ENCODE data around the gene ACTC1.

ACTC1 gene

DNA sequence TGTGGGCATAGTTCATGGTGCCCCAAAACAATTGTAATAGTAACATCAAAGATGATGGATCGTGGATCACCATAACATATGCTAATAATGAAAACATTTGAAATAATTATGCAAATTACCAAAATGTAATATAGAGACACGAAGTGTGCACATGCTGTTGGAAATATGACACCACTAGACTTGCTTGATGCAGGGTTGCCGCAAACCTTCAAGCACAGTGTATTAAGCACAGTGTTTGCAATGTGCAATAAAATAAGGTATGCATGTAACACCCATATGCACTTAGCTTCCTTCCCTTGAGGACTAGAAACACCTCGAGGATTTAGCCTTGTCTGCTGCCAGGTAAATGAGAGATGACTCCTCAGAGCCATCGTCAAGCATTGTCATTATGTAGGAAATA is 29.6 kb downstream of the ACTC1 start:
- DNase-seq (no peak), ATAC-seq (replicated peaks) (no peak)
- H3K4me3 Mint-ChIP-seq, result no peak overlapping the region
- H3K4me1 Mint-ChIP-seq (ENCODE audit: low read depth in 2 of 2), result no peaks in the 10 kb centered on the region
- H3K27ac Mint-ChIP-seq, result no peak overlapping the region
- peaks cover 19 to 34% of the 10 kb centered on the region in 2 donors for H3K27me3 Mint-ChIP-seq
- no peaks in the 10 kb centered on the region for H3K9me3 Mint-ChIP-seq
- H3K36me3 Mint-ChIP-seq (ENCODE audit: insufficient read depth), result no peaks in the 10 kb centered on the region

DNA sequence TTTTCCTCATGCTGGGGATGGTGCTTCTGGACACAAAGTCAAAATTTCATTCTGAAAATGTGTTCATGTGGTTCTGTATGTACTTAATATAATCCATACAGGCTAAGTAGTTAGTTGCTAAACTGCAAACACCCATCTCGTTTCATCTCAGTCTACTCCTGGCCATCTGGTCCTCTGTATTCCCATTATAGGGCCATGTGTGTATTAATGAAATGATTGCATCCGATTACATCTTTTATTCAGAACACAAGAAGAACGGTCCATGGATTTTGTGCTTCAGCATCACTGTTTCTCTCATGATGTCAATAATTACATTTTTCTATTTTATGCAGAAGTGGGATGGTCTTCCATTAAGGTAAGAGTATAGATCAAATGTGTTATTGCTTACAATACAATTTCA is 34.4 kb downstream of the ACTC1 start:
- H3K36me3 Mint-ChIP-seq (ENCODE audit: insufficient read depth), result no peaks in the 10 kb centered on the region
- no peak for DNase-seq
- peaks cover 53 to 63% of the 10 kb centered on the region in 2 donors for H3K27me3 Mint-ChIP-seq
- no peak overlapping the region for H3K4me3 Mint-ChIP-seq
- ATAC-seq (replicated peaks), result no peak
- H3K27ac Mint-ChIP-seq, result no peak overlapping the region
- no peaks in the 10 kb centered on the region for H3K9me3 Mint-ChIP-seq
- no peaks in the 10 kb centered on the region for H3K4me1 Mint-ChIP-seq (ENCODE audit: low read depth in 2 of 2)

DNA sequence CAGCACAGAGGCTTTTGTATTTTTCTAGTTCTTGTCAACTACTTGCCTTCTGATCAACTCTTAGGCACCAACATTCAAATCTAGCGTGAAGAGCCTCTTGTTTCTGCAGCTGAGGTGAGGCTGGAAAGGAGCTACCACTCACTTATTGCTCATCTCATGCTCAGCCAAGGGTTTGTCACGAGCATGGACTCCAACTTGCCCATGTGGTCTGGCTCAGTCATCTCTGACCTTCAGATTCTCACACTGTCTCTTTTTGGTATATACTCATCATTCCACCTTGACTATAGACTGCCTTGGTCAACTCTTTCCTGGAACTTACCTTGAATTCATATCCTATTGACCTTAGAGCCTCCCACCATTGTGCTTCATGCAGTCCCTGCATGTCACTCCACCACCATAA is 35.4 kb downstream of the ACTC1 start:
- no peak overlapping the region for H3K4me3 Mint-ChIP-seq
- H3K36me3 Mint-ChIP-seq (ENCODE audit: insufficient read depth), result no peaks in the 10 kb centered on the region
- ATAC-seq (replicated peaks) (no peak), DNase-seq (no peak)
- H3K4me1 Mint-ChIP-seq (ENCODE audit: low read depth in 2 of 2), result peaks cover 0 to 2% of the 10 kb centered on the region in 2 donors
- H3K9me3 Mint-ChIP-seq, result no peaks in the 10 kb centered on the region
- peaks cover 61 to 73% of the 10 kb centered on the region in 2 donors for H3K27me3 Mint-ChIP-seq
- no peak overlapping the region for H3K27ac Mint-ChIP-seq

DNA sequence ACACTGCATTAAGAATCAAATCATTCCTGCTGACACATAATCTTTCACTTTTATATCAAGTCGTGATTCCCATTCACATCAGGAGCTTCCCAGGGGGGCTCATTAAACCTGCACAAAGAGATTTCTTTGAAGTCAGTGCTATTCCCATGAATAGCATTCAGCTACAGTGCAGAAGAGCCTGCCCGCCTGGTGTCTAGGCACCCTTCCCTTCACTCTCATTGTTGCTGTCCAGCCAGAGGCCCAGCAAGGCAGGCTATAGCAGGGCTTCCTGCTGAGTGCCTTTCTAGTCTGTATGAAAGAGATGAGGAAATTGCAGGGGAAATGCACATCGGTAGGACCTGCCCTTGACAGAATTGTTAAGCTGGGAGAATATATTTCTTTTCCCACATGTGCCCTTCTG is 36.0 kb downstream of the ACTC1 start:
- Mint-ChIP-seq H3K36me3 (ENCODE audit: insufficient read depth) (no peaks in the 10 kb centered on the region), H3K27ac (no peak overlapping the region), H3K4me3 (no peak overlapping the region), H3K4me1 (ENCODE audit: low read depth in 2 of 2) (peaks cover 0 to 2% of the 10 kb centered on the region in 2 donors), H3K9me3 (no peaks in the 10 kb centered on the region), H3K27me3 (peaks cover 62 to 76% of the 10 kb centered on the region in 2 donors)
- no peak for ATAC-seq (replicated peaks)
- DNase-seq, result no peak

DNA sequence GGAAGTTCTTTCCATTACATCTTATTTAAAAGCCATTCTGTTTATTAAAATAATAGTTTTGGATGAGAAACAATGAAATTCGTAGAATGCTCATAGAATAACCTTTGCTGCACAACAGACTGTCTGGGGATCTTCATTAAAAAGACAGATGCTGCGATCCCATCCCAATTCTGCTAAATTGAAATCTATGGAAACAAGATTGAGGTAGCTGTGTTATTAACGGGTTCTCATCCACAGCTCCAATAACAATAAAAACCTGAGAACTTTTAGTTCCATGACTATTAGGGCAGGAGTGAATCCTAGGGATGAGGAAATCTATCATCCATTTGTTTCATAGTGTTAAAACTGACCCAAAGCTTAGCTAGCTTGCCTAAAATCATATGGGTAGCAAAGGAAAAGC is 38.1 kb downstream of the ACTC1 start:
- ATAC-seq (replicated peaks) (no peak), DNase-seq (no peak)
- H3K27me3 Mint-ChIP-seq, result peaks cover 74 to 84% of the 10 kb centered on the region in 2 donors
- H3K9me3 Mint-ChIP-seq, result no peaks in the 10 kb centered on the region
- H3K27ac Mint-ChIP-seq, result no peak overlapping the region
- H3K36me3 Mint-ChIP-seq (ENCODE audit: insufficient read depth), result no peaks in the 10 kb centered on the region
- H3K4me3 Mint-ChIP-seq, result no peak overlapping the region
- peaks cover 0 to 2% of the 10 kb centered on the region in 2 donors for H3K4me1 Mint-ChIP-seq (ENCODE audit: low read depth in 2 of 2)

DNA sequence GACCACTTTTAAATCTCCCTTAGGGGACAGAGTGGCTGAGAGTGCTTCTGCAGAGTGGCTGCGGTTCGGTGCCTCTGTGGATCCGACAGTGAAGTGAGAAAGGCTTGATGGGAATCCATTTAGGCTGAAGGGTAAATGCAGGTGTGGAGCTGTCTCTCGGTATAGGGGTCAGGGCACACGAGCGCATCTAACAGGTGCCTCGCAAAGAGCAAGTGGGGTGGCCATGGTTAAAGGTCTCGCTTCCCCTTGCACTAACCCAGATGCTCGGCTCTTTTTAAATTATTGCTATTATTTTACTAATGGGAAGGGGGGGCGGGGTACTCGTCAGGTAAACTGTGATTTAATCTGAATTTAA is 40.0 kb downstream of the ACTC1 start:
- Mint-ChIP-seq H3K36me3 (ENCODE audit: insufficient read depth) (no peaks in the 10 kb centered on the region), H3K27ac (no peak overlapping the region), H3K27me3 (peaks cover 74 to 91% of the 10 kb centered on the region in 2 donors), H3K4me1 (ENCODE audit: low read depth in 2 of 2) (peaks cover 0 to 2% of the 10 kb centered on the region in 2 donors), H3K9me3 (no peaks in the 10 kb centered on the region), H3K4me3 (no peak overlapping the region)
- ATAC-seq (replicated peaks) (no peak), DNase-seq (no peak)

DNA sequence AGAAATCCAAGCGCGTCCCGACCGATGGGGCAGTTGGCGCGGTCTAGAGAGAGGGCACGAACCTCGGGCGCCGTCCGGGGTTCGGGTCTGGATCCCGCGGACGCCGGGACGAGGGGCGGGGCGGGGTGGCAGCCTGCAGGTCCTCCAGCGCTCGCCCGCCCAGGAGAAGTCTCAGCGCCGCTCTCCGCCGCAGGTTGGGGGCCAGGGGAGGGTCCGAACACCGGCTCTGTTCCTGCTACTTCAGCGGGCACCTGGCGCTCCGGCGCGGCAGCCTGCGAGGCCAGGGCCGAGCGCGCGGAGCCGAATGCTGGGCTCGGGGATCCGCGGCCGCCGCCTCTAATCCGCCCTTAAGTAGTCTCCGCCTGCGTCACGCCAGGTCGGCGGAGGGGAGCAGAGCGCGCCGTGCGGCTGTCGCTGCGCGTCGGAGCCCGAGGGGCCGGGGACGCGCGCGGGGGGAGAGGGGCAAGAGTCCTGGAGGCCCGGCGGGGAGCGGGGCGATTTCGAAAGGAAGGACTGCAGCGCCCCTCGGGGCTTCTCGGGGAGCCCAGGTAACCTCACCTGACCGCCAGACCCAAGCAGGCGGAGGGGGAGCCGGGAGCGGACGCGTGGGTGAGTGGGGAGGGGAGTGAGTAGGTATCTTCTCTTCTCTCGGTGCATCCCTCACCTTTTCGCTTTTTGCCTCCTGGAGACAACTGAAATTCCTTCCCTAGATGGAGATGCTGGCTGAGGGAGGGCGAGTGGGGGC is 40.5 kb downstream of the ACTC1 start, which contains the start of gene GJD2:
GJD2 (minus strand) TSS at position 325 of the 745 bp plus-strand sequence. CDS start 510 bp downstream, outside the sequence.
- Mint-ChIP-seq H3K36me3 (ENCODE audit: insufficient read depth) (no peaks in the 10 kb centered on the region), H3K27me3 (peaks cover 69 to 91% of the 10 kb centered on the region in 2 donors), H3K9me3 (no peaks in the 10 kb centered on the region), H3K4me1 (ENCODE audit: low read depth in 2 of 2) (peaks cover 0 to 2% of the 10 kb centered on the region in 2 donors), H3K27ac (no peak within 1 kb of the TSS), H3K4me3 (peak within 1 kb of the TSS in 1 of 2 donors; percentile 69)
- DNase-seq, result no peak
- ATAC-seq (replicated peaks), result no peak

DNA sequence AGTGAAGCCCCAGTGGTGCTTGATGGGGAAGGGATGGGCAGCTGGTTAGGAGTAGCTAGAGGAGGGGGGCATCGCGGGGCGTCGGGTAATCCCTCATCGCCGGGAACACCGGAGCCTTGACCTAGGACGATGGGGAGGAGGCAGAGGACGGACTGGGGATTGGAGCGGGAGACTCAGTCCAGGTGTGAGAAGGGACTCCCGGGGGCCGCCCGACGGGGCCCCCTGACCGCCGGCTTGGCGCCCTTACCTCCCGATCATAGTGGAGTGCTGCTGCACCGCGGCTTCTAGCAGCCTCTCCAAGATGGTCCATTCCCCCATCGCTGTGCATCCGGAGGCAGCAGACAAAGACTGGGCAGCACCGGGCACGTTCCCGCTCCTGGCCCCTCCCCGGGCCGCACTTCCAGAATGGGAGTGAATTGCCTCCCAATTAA is 41.2 kb downstream of the ACTC1 start:
- Mint-ChIP-seq H3K27ac (no peak overlapping the region), H3K27me3 (peaks cover 65 to 91% of the 10 kb centered on the region in 2 donors), H3K36me3 (ENCODE audit: insufficient read depth) (no peaks in the 10 kb centered on the region), H3K9me3 (no peaks in the 10 kb centered on the region), H3K4me3 (peak overlapping the region in 1 of 2 donors; percentile 69), H3K4me1 (ENCODE audit: low read depth in 2 of 2) (peaks cover 0 to 2% of the 10 kb centered on the region in 2 donors)
- DNase-seq (no peak), ATAC-seq (replicated peaks) (no peak)

DNA sequence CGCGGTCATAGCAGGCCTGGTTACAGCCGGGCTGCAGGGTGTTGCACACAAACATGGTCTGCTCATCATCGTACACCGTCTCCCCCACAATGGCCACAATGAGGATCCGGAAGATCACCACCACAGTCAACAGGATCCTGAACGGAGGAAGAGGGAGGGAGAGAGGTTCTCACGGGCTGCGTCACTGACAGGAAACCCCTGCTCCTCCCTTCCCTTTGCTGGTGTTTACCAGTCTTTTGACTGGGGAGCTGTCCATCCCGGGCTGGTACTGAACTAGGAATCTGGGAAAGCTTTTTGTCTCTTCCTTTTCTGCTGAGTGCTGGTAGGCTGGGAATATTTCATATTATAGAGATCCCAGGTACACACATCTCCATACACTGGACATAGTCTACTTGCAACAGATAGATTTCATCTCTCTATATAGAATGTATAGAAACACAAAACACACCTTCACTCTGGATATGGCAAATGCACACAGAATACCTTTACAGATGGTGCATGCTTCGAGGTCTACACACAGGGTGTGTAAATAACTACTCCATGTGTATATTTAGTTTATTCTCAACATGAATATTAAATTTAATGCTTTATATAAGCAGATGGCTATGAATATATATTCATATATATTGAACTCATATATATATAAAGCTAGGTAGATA is 42.0 kb downstream of the ACTC1 start:
- no peaks in the 10 kb centered on the region for H3K9me3 Mint-ChIP-seq
- H3K4me3 Mint-ChIP-seq, result no peak overlapping the region
- no peak overlapping the region for H3K27ac Mint-ChIP-seq
- peaks cover 63 to 91% of the 10 kb centered on the region in 2 donors for H3K27me3 Mint-ChIP-seq
- peaks cover 0 to 2% of the 10 kb centered on the region in 2 donors for H3K4me1 Mint-ChIP-seq (ENCODE audit: low read depth in 2 of 2)
- ATAC-seq (replicated peaks), result no peak
- no peaks in the 10 kb centered on the region for H3K36me3 Mint-ChIP-seq (ENCODE audit: insufficient read depth)
- DNase-seq, result no peak

DNA sequence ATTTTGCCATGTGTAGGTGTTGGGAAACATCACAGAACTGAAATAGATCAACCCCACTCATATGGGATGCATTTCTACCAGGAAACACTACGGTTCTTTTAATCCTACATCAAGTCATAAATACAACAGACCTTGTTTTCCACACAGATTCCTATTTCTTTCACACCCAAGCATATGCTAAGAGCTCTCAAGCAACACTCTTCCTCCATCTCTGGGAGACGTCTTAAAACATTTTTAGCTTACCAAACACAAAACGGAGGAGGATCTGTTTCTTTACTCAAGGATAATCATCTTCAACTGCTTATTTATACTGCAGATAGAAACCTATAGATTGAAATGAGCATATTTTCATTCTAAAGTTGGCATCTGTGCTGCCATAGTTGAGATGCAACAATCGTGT is 45.7 kb downstream of the ACTC1 start:
- peaks cover 48 to 85% of the 10 kb centered on the region in 2 donors for H3K27me3 Mint-ChIP-seq
- no peaks in the 10 kb centered on the region for H3K36me3 Mint-ChIP-seq (ENCODE audit: insufficient read depth)
- ATAC-seq (replicated peaks), result no peak
- H3K4me1 Mint-ChIP-seq (ENCODE audit: low read depth in 2 of 2), result no peaks in the 10 kb centered on the region
- H3K4me3 Mint-ChIP-seq, result no peak overlapping the region
- no peaks in the 10 kb centered on the region for H3K9me3 Mint-ChIP-seq
- no peak for DNase-seq
- no peak overlapping the region for H3K27ac Mint-ChIP-seq

Data from effector memory CD8-positive, alpha-beta T cell (primary cell).